Measurements from ENCODE around the gene MIER2.
A peak's percentile ranks its signal among the peaks of the same experiment; 100 is the strongest.

The MIER2 gene

DNA sequence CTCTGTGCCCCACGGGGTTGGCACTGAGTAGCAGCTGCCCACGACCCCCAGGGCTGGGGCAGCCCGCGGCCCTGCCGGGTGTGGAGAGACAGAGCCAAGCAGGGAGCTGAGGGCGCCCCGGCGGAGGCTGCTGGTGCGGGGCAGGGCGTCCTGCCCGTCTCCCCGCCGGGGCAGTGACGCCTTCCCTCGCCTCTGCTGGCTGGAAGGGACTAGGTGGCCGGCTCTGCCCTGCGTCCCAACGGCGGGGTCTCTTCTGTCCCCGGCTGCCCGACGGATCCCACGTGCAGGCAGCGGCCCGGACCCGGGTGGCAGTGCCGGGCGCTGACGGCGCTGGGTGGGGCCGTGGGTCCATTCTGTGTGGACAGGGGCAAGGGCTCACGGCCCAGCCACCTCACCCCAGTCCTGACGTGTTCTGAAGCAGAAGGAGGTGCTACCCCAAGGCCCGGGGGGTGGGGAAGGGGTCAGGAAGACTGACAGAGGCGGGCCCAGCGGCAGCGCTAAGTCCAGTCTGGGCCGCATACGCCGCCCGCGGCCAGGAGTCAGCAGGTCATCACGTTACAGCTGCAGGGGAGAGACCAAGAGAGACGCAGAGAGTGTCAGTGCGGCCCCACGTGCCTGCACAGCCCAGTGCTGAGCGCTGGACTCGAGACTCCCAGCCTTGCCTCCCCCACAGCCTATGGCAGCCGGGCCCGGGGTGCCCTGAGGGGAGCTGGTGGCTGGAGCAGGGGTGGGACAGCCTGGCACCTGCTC lies 38.3 kb downstream of the MIER2 start:
- no peak for DNase-seq

- DNase-seq = no peak
These were observed 39.1 kb downstream of the MIER2 start for GRCh38 chr19:305240-306150.

DNA sequence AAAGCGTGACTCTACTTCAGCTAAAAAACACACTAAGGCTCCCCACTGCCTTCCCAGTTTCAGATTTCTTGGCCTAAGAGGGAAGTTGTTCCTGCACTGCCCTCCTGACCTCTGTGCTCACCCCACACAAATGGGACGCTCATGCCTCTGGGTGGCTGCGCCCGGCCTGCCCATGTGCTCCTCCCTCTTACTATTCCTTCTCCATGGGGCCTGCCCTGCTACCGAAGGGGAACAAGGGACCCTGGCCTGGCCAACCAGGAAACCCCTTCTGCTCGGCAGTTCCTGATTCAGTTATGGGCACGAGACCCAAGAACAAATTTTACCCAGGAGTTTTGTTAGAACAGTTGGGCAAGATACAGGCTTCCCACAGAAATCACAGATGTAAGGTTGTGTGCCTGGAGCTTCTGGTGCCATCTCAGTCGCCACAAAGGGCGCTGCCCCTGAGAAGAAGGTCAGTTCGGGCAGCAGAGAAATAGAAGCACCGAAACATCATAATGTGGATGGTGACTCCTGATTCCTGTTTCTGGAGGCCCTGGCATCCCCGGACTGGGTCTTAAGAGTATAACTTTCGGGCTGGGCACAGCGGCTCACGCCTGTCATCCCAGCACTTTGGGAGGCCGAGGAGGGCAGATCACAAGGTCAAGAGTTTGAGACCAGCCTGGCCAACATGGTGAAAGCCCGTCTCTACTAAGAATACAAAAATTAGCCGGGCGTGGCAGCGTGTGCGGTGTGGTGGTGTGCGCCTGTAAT lies 47.9 kb downstream of the MIER2 start:
- no peak for DNase-seq

DNA sequence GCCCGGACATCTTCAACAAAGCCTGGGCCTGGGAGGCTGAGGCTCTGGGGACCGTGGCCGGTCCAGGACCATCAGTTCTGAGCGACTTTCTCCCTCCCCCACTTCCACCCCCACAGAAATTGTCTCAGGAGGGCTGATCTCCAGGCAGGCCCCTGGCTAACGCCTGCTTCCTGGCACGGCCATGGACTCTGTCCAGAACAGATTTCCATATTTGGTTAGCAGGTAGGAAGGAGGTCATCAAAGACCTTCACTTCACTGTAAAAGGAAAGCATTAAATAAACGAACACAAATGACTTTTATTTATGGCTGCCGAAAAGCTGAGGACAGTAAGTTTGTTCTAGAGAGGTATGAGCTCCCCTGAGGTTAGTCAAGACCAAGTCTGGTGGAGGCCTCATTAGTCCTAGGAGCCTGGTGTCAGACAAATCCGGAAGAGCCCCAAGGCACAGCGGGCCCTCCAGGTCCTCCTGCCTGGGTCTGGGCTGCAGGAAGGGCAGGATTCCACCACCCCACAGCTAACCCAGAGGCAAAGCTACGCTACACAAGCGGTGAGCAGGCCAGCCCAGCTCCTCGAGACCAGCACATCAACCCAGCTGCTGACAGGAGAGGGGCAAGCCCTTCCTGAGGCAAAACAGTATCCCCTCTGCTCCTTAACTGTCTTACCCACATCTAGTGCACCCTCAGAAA lies 48.8 kb downstream of the MIER2 start:
- DNase-seq = no peak

DNA sequence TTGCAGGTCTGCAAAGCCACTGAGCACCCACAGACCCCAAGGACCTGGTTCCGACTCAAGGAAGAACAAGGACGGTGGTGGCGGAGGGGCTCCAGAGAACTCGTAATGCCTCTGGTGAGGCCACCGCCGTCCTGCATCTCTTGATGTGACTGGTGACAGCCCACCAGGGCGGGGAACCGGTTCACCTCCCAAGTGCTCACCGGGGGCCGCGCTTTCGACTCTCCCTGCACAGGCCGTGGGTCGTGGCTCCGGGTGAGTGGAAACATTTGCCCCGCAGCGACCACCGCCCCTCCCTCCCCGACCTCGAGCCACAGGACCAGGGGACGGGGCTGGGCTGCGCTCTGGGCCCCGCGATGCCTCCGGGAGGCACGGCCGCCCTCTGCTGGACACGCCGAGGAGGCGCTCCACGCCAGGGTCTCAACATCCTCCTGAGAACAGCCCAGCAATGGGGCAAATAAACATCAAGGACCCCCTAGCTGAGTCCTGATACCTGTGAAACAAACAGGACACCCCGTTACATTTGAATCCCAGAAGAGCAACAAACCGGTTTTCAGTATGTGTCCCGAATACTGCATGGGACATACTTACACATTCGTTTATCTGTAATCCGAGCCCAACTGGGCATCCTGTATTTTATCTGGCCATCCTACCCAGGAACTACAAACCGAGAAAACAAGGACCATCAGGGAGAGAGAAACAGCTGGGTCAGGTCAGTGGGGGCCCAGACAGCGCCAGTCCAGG lies 49.5 kb downstream of the MIER2 start:
- peak in 1 of 2 experiments; percentile 8 for DNase-seq

DNA sequence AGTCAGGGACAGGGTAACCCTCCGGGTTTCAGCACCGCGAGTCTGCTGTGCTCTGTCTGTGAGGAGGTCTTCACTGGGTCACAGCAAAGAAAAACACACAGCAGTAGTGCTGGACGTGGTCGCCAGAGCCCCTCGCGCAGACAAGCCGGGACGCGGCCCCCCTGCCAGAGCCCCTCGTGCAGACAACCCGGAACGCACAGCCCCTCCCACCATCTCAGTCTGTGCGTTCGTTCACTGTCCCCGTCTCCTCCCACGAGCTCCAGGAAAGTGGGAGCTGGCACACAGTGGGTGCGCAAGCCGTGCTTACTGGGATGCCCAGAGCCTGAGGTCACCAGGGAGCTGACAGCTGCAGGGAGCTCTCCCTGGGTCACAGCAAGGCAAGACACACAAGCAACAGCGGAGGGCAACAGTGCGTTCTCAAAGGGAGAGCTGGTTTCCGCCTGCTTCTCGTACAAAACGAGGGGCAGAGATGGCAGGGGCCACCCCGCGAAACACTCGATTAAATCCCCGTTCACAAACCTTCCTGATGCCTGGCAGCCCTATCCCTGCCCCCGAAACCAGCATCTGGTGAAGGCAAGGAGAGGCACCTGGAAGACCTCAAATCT lies 50.2 kb downstream of the MIER2 start:
- no peak for DNase-seq

GRCh38 chr19:293436-294110 lies 51.0 kb downstream of the MIER2 start:
- DNase-seq = no peak

GRCh38 chr19:292951-293350 lies 51.6 kb downstream of the MIER2 start:
- no peak for DNase-seq

GRCh38 chr19:292281-292884 lies 52.2 kb downstream of the MIER2 start:
- no peak for DNase-seq

DNA sequence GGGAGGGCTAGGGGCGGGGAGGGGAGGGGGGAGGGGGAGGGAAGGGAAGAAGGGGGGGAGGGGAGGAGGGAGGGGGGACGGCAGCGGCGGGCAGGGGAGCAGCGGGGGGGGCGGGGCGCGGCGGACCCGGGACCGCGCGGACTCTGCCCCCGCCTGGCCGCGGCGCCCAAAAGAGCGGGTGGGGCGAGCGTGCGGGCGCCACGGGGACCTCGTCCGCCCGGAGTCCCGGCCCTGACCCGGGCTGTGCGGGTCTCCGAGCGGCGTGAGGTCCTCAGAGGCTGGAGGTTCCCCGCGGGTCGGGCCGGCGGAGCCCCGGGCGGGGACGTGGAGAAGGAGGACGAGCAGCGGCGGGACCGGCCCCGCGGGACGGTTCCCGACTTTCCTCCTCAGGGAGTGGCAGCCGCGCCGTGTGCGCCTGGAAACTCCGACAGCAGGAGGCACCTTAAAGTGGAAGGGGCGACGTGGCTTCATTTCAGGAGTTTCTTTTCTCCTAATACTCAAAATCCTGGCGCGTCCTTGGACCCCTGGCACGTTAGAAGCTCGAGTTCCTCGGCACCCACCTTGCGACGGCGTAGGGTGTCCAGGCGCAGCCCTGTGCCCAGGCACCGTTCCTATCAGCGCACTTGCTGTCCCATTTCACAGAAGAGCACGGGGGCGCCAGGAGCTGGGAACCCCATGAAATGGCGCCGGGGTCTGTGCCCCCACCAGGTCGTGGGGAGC lies 52.9 kb downstream of the MIER2 start:
- no peak for DNase-seq

DNA sequence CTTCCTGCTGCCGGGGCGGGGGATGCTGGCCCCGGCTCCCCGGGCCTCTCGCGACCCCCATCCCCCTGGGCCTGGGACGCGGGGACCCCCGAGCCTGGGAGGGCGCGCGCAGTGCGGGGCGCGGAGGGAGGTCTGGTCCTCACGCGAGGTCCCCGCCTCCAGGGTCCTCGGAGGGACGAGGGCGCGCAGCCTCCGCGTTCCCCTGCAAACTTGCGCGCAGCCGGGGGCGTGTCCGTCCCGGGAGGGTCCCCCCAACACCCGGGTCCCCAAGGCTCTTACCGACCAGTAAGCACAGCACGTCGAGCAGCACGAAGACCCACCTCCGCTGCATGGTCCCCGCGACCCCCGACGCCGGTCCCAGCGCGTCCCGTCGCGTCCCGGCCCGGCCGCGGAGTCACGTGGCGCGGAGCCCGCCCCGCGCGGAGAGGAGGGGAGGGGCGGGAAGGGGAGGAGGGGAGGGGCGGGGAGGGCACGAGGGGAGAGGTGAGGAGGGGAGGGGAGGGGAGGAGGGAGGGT lies 53.5 kb downstream of the MIER2 start, which contains the start of gene PLPP2:
Gene PLPP2 (minus strand): TSS at position 398 of the 516 bp plus-strand sequence. CDS start 67 bp downstream, at position 331.
- DNase-seq = no peak

- no peak for DNase-seq
These were observed 54.1 kb downstream of the MIER2 start for GRCh38 chr19:290372-291005.

GRCh38 chr19:289651-290371 lies 54.8 kb downstream of the MIER2 start:
- no peak for DNase-seq

- DNase-seq = no peak
These were observed 55.7 kb downstream of the MIER2 start for GRCh38 chr19:288911-289310.

GRCh38 chr19:287381-287871 lies 57.2 kb downstream of the MIER2 start:
- no peak for DNase-seq

DNA sequence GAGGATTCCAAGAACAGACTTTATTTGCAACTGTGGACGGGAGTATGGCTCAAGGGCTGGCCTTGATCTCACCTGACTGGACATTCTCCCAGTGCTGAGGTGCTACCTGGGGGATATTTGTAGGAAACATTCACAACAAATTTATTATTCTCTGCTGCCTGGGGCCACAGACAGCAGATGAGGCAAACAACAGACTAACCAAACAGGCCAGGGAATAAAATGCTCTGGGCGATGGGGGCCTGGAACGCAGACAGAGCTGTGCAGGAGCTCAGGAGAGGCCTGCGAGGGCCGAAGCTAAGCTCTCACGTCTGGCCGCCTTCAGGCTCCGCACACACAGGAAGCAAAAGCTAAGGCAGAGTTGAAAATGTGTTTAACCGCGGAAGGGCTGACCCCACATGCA lies 61.2 kb downstream of the MIER2 start:
- DNase-seq = no peak

- no peak for DNase-seq
These were observed 62.1 kb downstream of the MIER2 start for GRCh38 chr19:282501-282900.

DNA sequence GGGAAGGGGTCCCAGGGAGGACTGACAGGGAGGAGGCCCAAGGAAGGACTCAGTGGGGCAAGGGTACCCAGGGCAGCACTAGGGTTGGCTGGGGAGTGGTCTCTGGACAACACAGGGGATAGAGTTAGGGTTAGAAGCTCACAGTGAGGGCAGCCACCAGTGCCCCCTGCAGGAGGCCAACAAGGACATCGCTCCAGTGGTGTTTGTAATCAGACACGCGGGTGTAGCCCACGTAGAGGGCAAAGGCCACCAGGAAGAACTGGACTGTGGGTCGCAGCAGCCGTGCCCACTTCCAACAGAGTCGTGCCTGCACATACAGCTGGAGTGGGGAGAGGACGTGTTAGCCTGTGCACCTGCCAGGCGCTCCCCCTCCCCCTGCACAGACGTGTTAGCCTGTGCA lies 62.6 kb downstream of the MIER2 start:
- no peak for DNase-seq

All from NCI-H1930 (cell line).